Measurements from ENCODE around the gene SMIM44.

- TF ChIP-seq CTCF (IDR thresholded peaks at IDR 0.05) (no peak), POLR2A (IDR thresholded peaks at IDR 0.05) (no peak)
Measured at GRCh38 chr19:3494051-3494450, 10.8 kb upstream of the SMIM44 start.
